ENCODE results near the gene RECK.
A peak's percentile ranks its signal among the peaks of the same experiment; 100 is the strongest.
"Not testable (repeated sequence)": the region's sequence is repeated elsewhere in the genome, so short reads cannot be mapped to it uniquely, and the experiment has no call there.

The RECK gene

GRCh38 chr9:36160126-36160525 is 123.4 kb downstream of the RECK start:
- not testable (repeated sequence) for H3K9ac ChIP-seq (ENCODE audit: low read depth in 1 of 2, low read length in 2 of 2); H3K9me3 ChIP-seq (ENCODE audit: control insufficient read depth in 1 of 2, low read length in 2 of 2); H3K4me3 ChIP-seq (ENCODE audit: low read depth in 1 of 2, low read length in 2 of 2); H3K4me1 ChIP-seq (ENCODE audit: control insufficient read depth in 1 of 2, insufficient read depth in 2 of 2, low read length in 2 of 2); H3K27ac ChIP-seq (ENCODE audit: low read depth, low read length); H3K27me3 ChIP-seq (ENCODE audit: control insufficient read depth in 1 of 2, insufficient read depth in 2 of 2, low read length in 2 of 2); H3K36me3 ChIP-seq (ENCODE audit: control insufficient read depth in 1 of 2, insufficient read depth in 2 of 2, low read length in 2 of 2)

- Histone ChIP-seq H3K9me3 (ENCODE audit: control insufficient read depth in 1 of 2, low read length in 2 of 2) (peaks cover 0 to 3% of the 10 kb centered on the region in 2 donors), H3K4me3 (ENCODE audit: low read depth in 1 of 2, low read length in 2 of 2) (no peak overlapping the region), H3K36me3 (ENCODE audit: control insufficient read depth in 1 of 2, insufficient read depth in 2 of 2, low read length in 2 of 2) (peaks cover 4 to 8% of the 10 kb centered on the region in 2 donors), H3K4me1 (ENCODE audit: control insufficient read depth in 1 of 2, insufficient read depth in 2 of 2, low read length in 2 of 2) (peaks cover 0 to 1% of the 10 kb centered on the region in 2 donors), H3K9ac (ENCODE audit: low read depth in 1 of 2, low read length in 2 of 2) (no peak overlapping the region), H3K27me3 (ENCODE audit: control insufficient read depth in 1 of 2, insufficient read depth in 2 of 2, low read length in 2 of 2) (no peaks in the 10 kb centered on the region), H3K27ac (ENCODE audit: low read depth, low read length) (no peak overlapping the region)
Measured at GRCh38 chr9:36161187-36161586, 124.5 kb downstream of the RECK start.

GRCh38 chr9:36162211-36162738 is 125.6 kb downstream of the RECK start:
- H3K4me3 ChIP-seq (ENCODE audit: low read depth in 1 of 2, low read length in 2 of 2), result no peak overlapping the region
- no peak overlapping the region for H3K27ac ChIP-seq (ENCODE audit: low read depth, low read length)
- H3K36me3 ChIP-seq (ENCODE audit: control insufficient read depth in 1 of 2, insufficient read depth in 2 of 2, low read length in 2 of 2), result peaks cover 0 to 3% of the 10 kb centered on the region in 2 donors
- no peaks in the 10 kb centered on the region for H3K9me3 ChIP-seq (ENCODE audit: control insufficient read depth in 1 of 2, low read length in 2 of 2)
- no peaks in the 10 kb centered on the region for H3K27me3 ChIP-seq (ENCODE audit: control insufficient read depth in 1 of 2, insufficient read depth in 2 of 2, low read length in 2 of 2)
- H3K9ac ChIP-seq (ENCODE audit: low read depth in 1 of 2, low read length in 2 of 2), result no peak overlapping the region
- peaks cover 0 to 3% of the 10 kb centered on the region in 2 donors for H3K4me1 ChIP-seq (ENCODE audit: control insufficient read depth in 1 of 2, insufficient read depth in 2 of 2, low read length in 2 of 2)

GRCh38 chr9:36163049-36163785 is 126.5 kb downstream of the RECK start:
- H3K9ac ChIP-seq (ENCODE audit: low read depth in 1 of 2, low read length in 2 of 2), result no peak overlapping the region

GRCh38 chr9:36163786-36164170 is 127.1 kb downstream of the RECK start:
- Histone ChIP-seq H3K27me3 (ENCODE audit: control insufficient read depth in 1 of 2, insufficient read depth in 2 of 2, low read length in 2 of 2) (no peaks in the 10 kb centered on the region), H3K4me1 (ENCODE audit: control insufficient read depth in 1 of 2, insufficient read depth in 2 of 2, low read length in 2 of 2) (peaks cover 0 to 3% of the 10 kb centered on the region in 2 donors), H3K36me3 (ENCODE audit: control insufficient read depth in 1 of 2, insufficient read depth in 2 of 2, low read length in 2 of 2) (no peaks in the 10 kb centered on the region), H3K9ac (ENCODE audit: low read depth in 1 of 2, low read length in 2 of 2) (no peak overlapping the region), H3K9me3 (ENCODE audit: control insufficient read depth in 1 of 2, low read length in 2 of 2) (no peaks in the 10 kb centered on the region), H3K4me3 (ENCODE audit: low read depth in 1 of 2, low read length in 2 of 2) (no peak overlapping the region), H3K27ac (ENCODE audit: low read depth, low read length) (peak overlapping the region; percentile 39)

More at GRCh38 chr9:36163049-36163785, 126.5 kb downstream of the RECK start:
- H3K9me3 ChIP-seq (ENCODE audit: control insufficient read depth in 1 of 2, low read length in 2 of 2), result no peaks in the 10 kb centered on the region
- H3K4me3 ChIP-seq (ENCODE audit: low read depth in 1 of 2, low read length in 2 of 2), result no peak overlapping the region
- H3K4me1 ChIP-seq (ENCODE audit: control insufficient read depth in 1 of 2, insufficient read depth in 2 of 2, low read length in 2 of 2), result peaks cover 0 to 3% of the 10 kb centered on the region in 2 donors
- peak overlapping the region; percentile 39 for H3K27ac ChIP-seq (ENCODE audit: low read depth, low read length)
- no peaks in the 10 kb centered on the region for H3K27me3 ChIP-seq (ENCODE audit: control insufficient read depth in 1 of 2, insufficient read depth in 2 of 2, low read length in 2 of 2)
- peaks cover 0 to 2% of the 10 kb centered on the region in 2 donors for H3K36me3 ChIP-seq (ENCODE audit: control insufficient read depth in 1 of 2, insufficient read depth in 2 of 2, low read length in 2 of 2)

GRCh38 chr9:36164372-36164771 is 127.7 kb downstream of the RECK start:
- H3K9ac ChIP-seq (ENCODE audit: low read depth in 1 of 2, low read length in 2 of 2), result no peak overlapping the region
- H3K9me3 ChIP-seq (ENCODE audit: control insufficient read depth in 1 of 2, low read length in 2 of 2), result no peaks in the 10 kb centered on the region
- H3K36me3 ChIP-seq (ENCODE audit: control insufficient read depth in 1 of 2, insufficient read depth in 2 of 2, low read length in 2 of 2), result no peaks in the 10 kb centered on the region
- H3K4me3 ChIP-seq (ENCODE audit: low read depth in 1 of 2, low read length in 2 of 2), result no peak overlapping the region
- no peak overlapping the region for H3K27ac ChIP-seq (ENCODE audit: low read depth, low read length)
- H3K27me3 ChIP-seq (ENCODE audit: control insufficient read depth in 1 of 2, insufficient read depth in 2 of 2, low read length in 2 of 2), result no peaks in the 10 kb centered on the region
- peaks cover 0 to 3% of the 10 kb centered on the region in 2 donors for H3K4me1 ChIP-seq (ENCODE audit: control insufficient read depth in 1 of 2, insufficient read depth in 2 of 2, low read length in 2 of 2)

GRCh38 chr9:36164989-36165388 is 128.3 kb downstream of the RECK start:
- peaks cover 0 to 3% of the 10 kb centered on the region in 2 donors for H3K4me1 ChIP-seq (ENCODE audit: control insufficient read depth in 1 of 2, insufficient read depth in 2 of 2, low read length in 2 of 2)
- H3K9ac ChIP-seq (ENCODE audit: low read depth in 1 of 2, low read length in 2 of 2), result no peak overlapping the region
- no peak overlapping the region for H3K4me3 ChIP-seq (ENCODE audit: low read depth in 1 of 2, low read length in 2 of 2)
- no peaks in the 10 kb centered on the region for H3K36me3 ChIP-seq (ENCODE audit: control insufficient read depth in 1 of 2, insufficient read depth in 2 of 2, low read length in 2 of 2)
- H3K27me3 ChIP-seq (ENCODE audit: control insufficient read depth in 1 of 2, insufficient read depth in 2 of 2, low read length in 2 of 2), result no peaks in the 10 kb centered on the region
- H3K27ac ChIP-seq (ENCODE audit: low read depth, low read length), result no peak overlapping the region
- no peaks in the 10 kb centered on the region for H3K9me3 ChIP-seq (ENCODE audit: control insufficient read depth in 1 of 2, low read length in 2 of 2)

GRCh38 chr9:36165826-36166167 is 129.1 kb downstream of the RECK start:
- H3K9me3 ChIP-seq (ENCODE audit: control insufficient read depth in 1 of 2, low read length in 2 of 2), result no peaks in the 10 kb centered on the region
- no peaks in the 10 kb centered on the region for H3K36me3 ChIP-seq (ENCODE audit: control insufficient read depth in 1 of 2, insufficient read depth in 2 of 2, low read length in 2 of 2)
- peaks cover 0 to 3% of the 10 kb centered on the region in 2 donors for H3K4me1 ChIP-seq (ENCODE audit: control insufficient read depth in 1 of 2, insufficient read depth in 2 of 2, low read length in 2 of 2)
- H3K27ac ChIP-seq (ENCODE audit: low read depth, low read length), result no peak overlapping the region
- no peaks in the 10 kb centered on the region for H3K27me3 ChIP-seq (ENCODE audit: control insufficient read depth in 1 of 2, insufficient read depth in 2 of 2, low read length in 2 of 2)
- H3K4me3 ChIP-seq (ENCODE audit: low read depth in 1 of 2, low read length in 2 of 2), result no peak overlapping the region
- H3K9ac ChIP-seq (ENCODE audit: low read depth in 1 of 2, low read length in 2 of 2), result no peak overlapping the region

GRCh38 chr9:36166168-36166927 is 129.6 kb downstream of the RECK start:
- Histone ChIP-seq H3K36me3 (ENCODE audit: control insufficient read depth in 1 of 2, insufficient read depth in 2 of 2, low read length in 2 of 2) (no peaks in the 10 kb centered on the region), H3K27me3 (ENCODE audit: control insufficient read depth in 1 of 2, insufficient read depth in 2 of 2, low read length in 2 of 2) (no peaks in the 10 kb centered on the region), H3K4me3 (ENCODE audit: low read depth in 1 of 2, low read length in 2 of 2) (peak overlapping the region; percentile 42 to 69), H3K9me3 (ENCODE audit: control insufficient read depth in 1 of 2, low read length in 2 of 2) (no peaks in the 10 kb centered on the region), H3K9ac (ENCODE audit: low read depth in 1 of 2, low read length in 2 of 2) (peak overlapping the region; percentile 32 to 55), H3K27ac (ENCODE audit: low read depth, low read length) (no peak overlapping the region), H3K4me1 (ENCODE audit: control insufficient read depth in 1 of 2, insufficient read depth in 2 of 2, low read length in 2 of 2) (peaks cover 0 to 3% of the 10 kb centered on the region in 2 donors)

- H3K4me3 ChIP-seq (ENCODE audit: low read depth in 1 of 2, low read length in 2 of 2), result no peak within 1 kb of the TSS
- no peaks in the 10 kb centered on the region for H3K9me3 ChIP-seq (ENCODE audit: control insufficient read depth in 1 of 2, low read length in 2 of 2)
- no peaks in the 10 kb centered on the region for H3K27me3 ChIP-seq (ENCODE audit: control insufficient read depth in 1 of 2, insufficient read depth in 2 of 2, low read length in 2 of 2)
- no peak within 1 kb of the TSS for H3K9ac ChIP-seq (ENCODE audit: low read depth in 1 of 2, low read length in 2 of 2)
- no peaks in the 10 kb centered on the region for H3K36me3 ChIP-seq (ENCODE audit: control insufficient read depth in 1 of 2, insufficient read depth in 2 of 2, low read length in 2 of 2)
- peaks cover 0 to 3% of the 10 kb centered on the region in 2 donors for H3K4me1 ChIP-seq (ENCODE audit: control insufficient read depth in 1 of 2, insufficient read depth in 2 of 2, low read length in 2 of 2)
- H3K27ac ChIP-seq (ENCODE audit: low read depth, low read length), result no peak within 1 kb of the TSS
Measured at GRCh38 chr9:36169166-36169565, 132.5 kb downstream of the RECK start, which contains the start of gene CCIN. TSS of gene CCIN (plus strand) at chr9:36169388. CDS start at chr9:36169503, 115 bp downstream.

Data from duodenal mucosa (tissue), 2 donors.